ENCODE results near the gene ACKR1. TPM values are rescaled to one million over a fixed set of nuclear protein-coding genes. Genes with fewer than 3 reads are reported as not detected.
A peak's percentile ranks its signal among the peaks of the same experiment; 100 is the strongest.

ACKR1 gene, protein sequence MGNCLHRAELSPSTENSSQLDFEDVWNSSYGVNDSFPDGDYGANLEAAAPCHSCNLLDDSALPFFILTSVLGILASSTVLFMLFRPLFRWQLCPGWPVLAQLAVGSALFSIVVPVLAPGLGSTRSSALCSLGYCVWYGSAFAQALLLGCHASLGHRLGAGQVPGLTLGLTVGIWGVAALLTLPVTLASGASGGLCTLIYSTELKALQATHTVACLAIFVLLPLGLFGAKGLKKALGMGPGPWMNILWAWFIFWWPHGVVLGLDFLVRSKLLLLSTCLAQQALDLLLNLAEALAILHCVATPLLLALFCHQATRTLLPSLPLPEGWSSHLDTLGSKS
- not detected for polyA plus RNA-seq (2012; ENCODE audit: insufficient read length, low read depth)

DNA sequence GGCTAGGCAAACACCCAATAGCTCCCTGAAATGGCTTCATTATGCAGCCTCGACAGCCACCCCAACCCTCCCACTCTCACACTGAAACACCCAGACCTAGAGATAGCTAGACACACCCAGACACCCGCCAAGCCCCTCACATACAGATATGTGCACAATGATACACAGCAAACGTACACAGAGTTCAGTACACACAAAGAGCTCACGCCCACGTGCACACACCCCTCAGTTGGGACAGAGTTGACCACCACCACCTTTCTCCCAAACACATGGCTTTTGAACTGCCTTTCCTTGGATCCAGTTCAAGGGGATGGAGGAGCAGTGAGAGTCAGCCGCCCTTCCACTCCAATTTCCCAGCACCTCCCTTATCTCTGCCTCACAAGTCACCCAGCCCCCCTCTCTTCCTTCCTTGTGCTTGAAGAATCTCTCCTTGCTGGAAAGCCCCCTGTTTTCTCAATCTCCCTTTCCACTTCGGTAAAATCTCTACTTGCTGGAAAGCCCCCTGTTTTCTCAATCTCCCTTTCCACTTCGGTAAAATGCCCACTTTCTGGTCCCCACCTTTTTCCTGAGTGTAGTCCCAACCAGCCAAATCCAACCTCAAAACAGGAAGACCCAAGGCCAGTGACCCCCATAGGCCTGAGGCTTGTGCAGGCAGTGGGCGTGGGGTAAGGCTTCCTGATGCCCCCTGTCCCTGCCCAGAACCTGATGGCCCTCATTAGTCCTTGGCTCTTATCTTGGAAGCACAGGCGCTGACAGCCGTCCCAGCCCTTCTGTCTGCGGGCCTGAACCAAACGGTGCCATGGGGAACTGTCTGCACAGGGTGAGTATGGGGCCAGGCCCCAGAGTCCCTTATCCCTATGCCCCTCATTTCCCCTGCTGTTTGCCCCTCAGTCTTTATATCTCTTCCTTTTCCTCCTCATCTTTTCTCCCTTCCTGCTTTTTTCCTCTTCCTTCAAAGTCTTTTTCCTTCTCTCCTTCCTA, at the start of gene ACKR1:
TSS of gene ACKR1 (plus strand) at position 715 of the 981 bp plus-strand sequence. CDS start at position 800, 85 bp downstream.
- TF ChIP-seq TAF1 (IDR thresholded peaks at IDR 0.05; ENCODE audit: borderline replicate concordance, insufficient read depth, low read length) (no peak), POLR2AphosphoS5 (IDR thresholded peaks at IDR 0.05; ENCODE audit: low read depth, low read length) (no peak), FOXP2 (optimal IDR thresholded peaks at IDR 0.05; ENCODE audit: borderline replicate concordance, extremely low read depth, extremely low read length, insufficient read depth) (no peak), SIN3A (IDR thresholded peaks at IDR 0.05; ENCODE audit: borderline replicate concordance, insufficient read depth, low read length) (no peak)
- TF ChIP-seq, protein P1, sequence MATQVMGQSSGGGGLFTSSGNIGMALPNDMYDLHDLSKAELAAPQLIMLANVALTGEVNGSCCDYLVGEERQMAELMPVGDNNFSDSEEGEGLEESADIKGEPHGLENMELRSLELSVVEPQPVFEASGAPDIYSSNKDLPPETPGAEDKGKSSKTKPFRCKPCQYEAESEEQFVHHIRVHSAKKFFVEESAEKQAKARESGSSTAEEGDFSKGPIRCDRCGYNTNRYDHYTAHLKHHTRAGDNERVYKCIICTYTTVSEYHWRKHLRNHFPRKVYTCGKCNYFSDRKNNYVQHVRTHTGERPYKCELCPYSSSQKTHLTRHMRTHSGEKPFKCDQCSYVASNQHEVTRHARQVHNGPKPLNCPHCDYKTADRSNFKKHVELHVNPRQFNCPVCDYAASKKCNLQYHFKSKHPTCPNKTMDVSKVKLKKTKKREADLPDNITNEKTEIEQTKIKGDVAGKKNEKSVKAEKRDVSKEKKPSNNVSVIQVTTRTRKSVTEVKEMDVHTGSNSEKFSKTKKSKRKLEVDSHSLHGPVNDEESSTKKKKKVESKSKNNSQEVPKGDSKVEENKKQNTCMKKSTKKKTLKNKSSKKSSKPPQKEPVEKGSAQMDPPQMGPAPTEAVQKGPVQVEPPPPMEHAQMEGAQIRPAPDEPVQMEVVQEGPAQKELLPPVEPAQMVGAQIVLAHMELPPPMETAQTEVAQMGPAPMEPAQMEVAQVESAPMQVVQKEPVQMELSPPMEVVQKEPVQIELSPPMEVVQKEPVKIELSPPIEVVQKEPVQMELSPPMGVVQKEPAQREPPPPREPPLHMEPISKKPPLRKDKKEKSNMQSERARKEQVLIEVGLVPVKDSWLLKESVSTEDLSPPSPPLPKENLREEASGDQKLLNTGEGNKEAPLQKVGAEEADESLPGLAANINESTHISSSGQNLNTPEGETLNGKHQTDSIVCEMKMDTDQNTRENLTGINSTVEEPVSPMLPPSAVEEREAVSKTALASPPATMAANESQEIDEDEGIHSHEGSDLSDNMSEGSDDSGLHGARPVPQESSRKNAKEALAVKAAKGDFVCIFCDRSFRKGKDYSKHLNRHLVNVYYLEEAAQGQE (IDR thresholded peaks at IDR 0.05; ENCODE audit: insufficient read depth in 1 of 2, low read depth in 2 of 2, low read length in 2 of 2): no peak

DNA sequence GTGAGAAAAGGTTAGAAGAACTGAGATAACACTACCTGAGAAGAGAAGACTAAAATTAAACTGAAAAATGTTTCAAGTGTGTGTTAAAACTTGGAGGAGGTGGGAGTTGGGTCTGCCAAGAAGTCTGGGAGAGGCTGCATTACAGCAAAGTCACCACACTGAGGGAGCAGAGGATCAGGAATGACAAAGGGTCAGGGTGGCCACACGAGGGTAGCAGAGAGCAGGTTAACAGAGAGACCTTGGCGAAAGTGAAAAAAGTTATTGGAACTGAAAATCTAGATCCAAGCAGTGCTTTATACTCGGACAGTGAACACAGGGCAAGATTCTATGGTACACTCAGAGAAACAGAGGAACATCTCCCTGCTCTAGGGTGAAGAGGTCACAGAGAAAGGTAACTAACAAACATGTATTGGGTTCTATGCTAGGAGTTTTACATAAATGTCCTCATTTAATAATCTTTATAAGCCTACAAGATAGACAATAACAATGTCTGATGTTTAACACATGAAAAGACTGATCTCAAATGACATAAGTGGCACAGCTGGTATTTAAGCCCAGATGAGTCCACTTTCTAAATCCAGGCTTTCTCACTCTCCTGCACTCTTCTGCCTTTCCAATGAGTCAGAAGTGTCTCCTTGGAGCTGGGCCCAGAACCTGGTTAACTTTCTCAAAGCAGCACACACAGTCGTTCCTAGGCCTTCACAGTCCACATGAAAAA, 43.5 kb upstream of the ACKR1 start:
- TF ChIP-seq FOXP2 (optimal IDR thresholded peaks at IDR 0.05; ENCODE audit: borderline replicate concordance, extremely low read depth, extremely low read length, insufficient read depth): no peak
- TF ChIP-seq, protein P1 (IDR thresholded peaks at IDR 0.05; ENCODE audit: insufficient read depth in 1 of 2, low read depth in 2 of 2, low read length in 2 of 2): peak in 1 of 2 experiments; percentile 26; a peak in 1 of 4 replicates

DNA sequence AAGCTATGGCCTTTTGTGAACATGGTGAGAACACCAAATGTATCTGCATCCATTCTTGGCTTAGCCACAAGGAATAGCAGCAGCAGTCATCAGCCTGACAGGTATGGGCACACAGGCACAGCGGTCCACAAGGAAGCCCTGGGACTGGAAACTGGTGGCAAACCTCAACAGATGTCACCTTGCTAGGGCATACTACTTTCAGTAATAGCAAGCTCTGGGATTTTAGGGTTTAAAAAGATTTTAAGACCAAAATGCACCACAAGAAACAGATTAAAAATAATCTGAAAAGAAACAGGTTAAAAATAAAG, 43.0 kb upstream of the ACKR1 start:
- TF ChIP-seq TAF1 (IDR thresholded peaks at IDR 0.05; ENCODE audit: borderline replicate concordance, insufficient read depth, low read length) (no peak), POLR2AphosphoS5 (IDR thresholded peaks at IDR 0.05; ENCODE audit: low read depth, low read length) (no peak), FOXP2 (optimal IDR thresholded peaks at IDR 0.05; ENCODE audit: borderline replicate concordance, extremely low read depth, extremely low read length, insufficient read depth) (no peak), SIN3A (IDR thresholded peaks at IDR 0.05; ENCODE audit: borderline replicate concordance, insufficient read depth, low read length) (no peak)
- TF ChIP-seq, protein P1 (IDR thresholded peaks at IDR 0.05; ENCODE audit: insufficient read depth in 1 of 2, low read depth in 2 of 2, low read length in 2 of 2): no peak

DNA sequence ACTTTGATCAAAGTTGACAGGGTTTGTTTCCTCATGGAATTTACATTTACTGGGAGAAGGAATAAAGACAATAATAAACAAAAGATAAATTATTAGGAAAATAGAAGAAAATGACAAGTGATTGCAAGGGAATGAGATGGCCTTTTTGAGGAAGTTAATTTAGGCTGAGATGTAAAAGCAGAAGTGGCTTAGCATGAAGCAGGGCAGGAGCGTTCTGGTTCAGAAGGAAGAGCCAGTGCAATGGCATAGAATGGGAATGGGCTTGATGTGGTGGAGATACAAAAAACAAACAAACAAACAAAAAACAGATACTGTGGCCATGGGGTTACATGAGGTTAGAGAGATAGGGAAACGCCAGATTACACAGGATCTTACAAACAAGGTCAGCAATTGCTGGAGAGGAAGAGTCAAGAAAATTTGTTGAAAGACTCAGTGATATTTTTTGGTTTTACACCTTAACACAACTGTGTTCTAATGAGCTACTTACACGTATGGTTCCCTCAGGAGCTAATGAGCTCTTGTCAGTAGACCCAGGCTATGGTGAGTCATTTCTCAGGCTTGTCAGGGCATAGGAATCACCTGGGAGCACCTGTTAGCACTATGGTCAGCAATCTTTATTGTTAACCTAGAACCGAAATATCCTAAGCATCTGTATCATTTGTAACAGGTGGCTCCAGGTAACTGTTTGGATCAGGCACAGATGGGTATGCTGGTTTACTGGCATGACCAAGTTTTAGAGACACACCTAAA, 42.0 kb upstream of the ACKR1 start:
- no peak for TF ChIP-seq POLR2AphosphoS5 (IDR thresholded peaks at IDR 0.05; ENCODE audit: low read depth, low read length)
- TF ChIP-seq TAF1 (IDR thresholded peaks at IDR 0.05; ENCODE audit: borderline replicate concordance, insufficient read depth, low read length): no peak
- TF ChIP-seq, protein P1 (IDR thresholded peaks at IDR 0.05; ENCODE audit: insufficient read depth in 1 of 2, low read depth in 2 of 2, low read length in 2 of 2): no peak
- TF ChIP-seq SIN3A (IDR thresholded peaks at IDR 0.05; ENCODE audit: borderline replicate concordance, insufficient read depth, low read length): no peak
- TF ChIP-seq FOXP2 (optimal IDR thresholded peaks at IDR 0.05; ENCODE audit: borderline replicate concordance, extremely low read depth, extremely low read length, insufficient read depth): no peak

Measured in PFSK-1 (cell line).